GM15510 (cell line): ENCODE results near the gene FOXP1.

ENCODE experiments used
- POLR2A ChIP-seq: IDR thresholded peaks from 3 replicates; pipeline ENCODE4 v1.6.1; 2011; ENCODE audit warnings: borderline replicate concordance; ENCODE audit not compliant: insufficient read length; ENCODE audit errors: extremely low read depth

The FOXP1 gene

GRCh38 chr3:71307991-71308697 lies 275.4 kb downstream of the FOXP1 start:
- no peak for TF ChIP-seq POLR2A

GRCh38 chr3:71305231-71306206 lies 278.0 kb downstream of the FOXP1 start:
- no peak for TF ChIP-seq POLR2A

- TF ChIP-seq POLR2A = no peak
Measured at GRCh38 chr3:71304684-71305083, 278.8 kb downstream of the FOXP1 start.

GRCh38 chr3:71304247-71304646 lies 279.3 kb downstream of the FOXP1 start:
- TF ChIP-seq POLR2A = no peak

GRCh38 chr3:71303627-71304200 lies 279.8 kb downstream of the FOXP1 start:
- no peak for TF ChIP-seq POLR2A

- no peak for TF ChIP-seq POLR2A
Measured at GRCh38 chr3:71302604-71303003, 280.9 kb downstream of the FOXP1 start.

- TF ChIP-seq POLR2A = no peak
Measured at GRCh38 chr3:71300951-71301393, 282.6 kb downstream of the FOXP1 start.

- TF ChIP-seq POLR2A = no peak
Measured at GRCh38 chr3:71299160-71299559, 284.4 kb downstream of the FOXP1 start.

- no peak for TF ChIP-seq POLR2A
Measured at GRCh38 chr3:71294919-71295318, 288.6 kb downstream of the FOXP1 start.

- TF ChIP-seq POLR2A = no peak
Measured at GRCh38 chr3:71290301-71290700, 293.2 kb downstream of the FOXP1 start.

GRCh38 chr3:71288269-71288930 lies 295.1 kb downstream of the FOXP1 start:
- TF ChIP-seq POLR2A = no peak

GRCh38 chr3:71285086-71285485 lies 298.4 kb downstream of the FOXP1 start:
- no peak for TF ChIP-seq POLR2A

GRCh38 chr3:71282976-71283375 lies 300.6 kb downstream of the FOXP1 start:
- TF ChIP-seq POLR2A = no peak

GRCh38 chr3:71281280-71281679 lies 302.2 kb downstream of the FOXP1 start:
- no peak for TF ChIP-seq POLR2A

GRCh38 chr3:71277341-71277740 lies 306.2 kb downstream of the FOXP1 start:
- TF ChIP-seq POLR2A = no peak
